Measurements from ENCODE around the gene SCAMP1. TPM values are rescaled to one million over a fixed set of nuclear protein-coding genes. Genes with fewer than 3 reads are reported as not detected.

Gene SCAMP1
- polyA plus RNA-seq, 1 donor from 2014 or later: 180 TPM

- Histone ChIP-seq H3K79me2 (replicated peaks; ENCODE audit: insufficient read depth, low read length) (no peaks in the 10 kb centered on the region), H3K36me3 (ENCODE audit: insufficient read depth, low read length) (no peaks in the 10 kb centered on the region), H4K20me1 (ENCODE audit: insufficient read depth) (no peaks in the 10 kb centered on the region), H3K27me3 (ENCODE audit: insufficient read depth, low read depth, low read length) (no peaks in the 10 kb centered on the region), H3K9me3 (ENCODE audit: low read length) (no peaks in the 10 kb centered on the region), H3K4me3 (ENCODE audit: low read length) (no peak overlapping the region), H2AFZ (ENCODE audit: low read depth, low read length) (no peak overlapping the region), H3K27ac (ENCODE audit: low read length) (no peak overlapping the region), H3K9me2 (ENCODE audit: insufficient read depth, low read length) (no peaks in the 10 kb centered on the region), H3F3A (ENCODE audit: insufficient read depth, low read length, poor library complexity, severe bottlenecking) (no peaks in the 10 kb centered on the region), H3K4me2 (ENCODE audit: low read length) (no peak overlapping the region), H3K9ac (ENCODE audit: low read length) (no peak overlapping the region)
- TF ChIP-seq EP300 (conservative IDR thresholded peaks at IDR 0.05; ENCODE audit: poor library complexity, severe bottlenecking) (no peak), SMC3 (conservative IDR thresholded peaks at IDR 0.05; ENCODE audit: poor library complexity) (no peak), TAF1 (IDR thresholded peaks at IDR 0.05; ENCODE audit: low read depth) (no peak), EZH2 (IDR thresholded peaks at IDR 0.05; ENCODE audit: borderline replicate concordance, insufficient read depth, low read length, poor library complexity, severe bottlenecking) (no peak), MXI1 (conservative IDR thresholded peaks at IDR 0.05; ENCODE audit: poor library complexity, severe bottlenecking) (no peak), CTCF (IDR thresholded peaks at IDR 0.05; ENCODE audit: poor library complexity, severe bottlenecking) (no peak), POLR2AphosphoS5 (IDR thresholded peaks at IDR 0.05) (no peak), RAD21 (conservative IDR thresholded peaks at IDR 0.05) (no peak)
- TF ChIP-seq, protein P1, sequence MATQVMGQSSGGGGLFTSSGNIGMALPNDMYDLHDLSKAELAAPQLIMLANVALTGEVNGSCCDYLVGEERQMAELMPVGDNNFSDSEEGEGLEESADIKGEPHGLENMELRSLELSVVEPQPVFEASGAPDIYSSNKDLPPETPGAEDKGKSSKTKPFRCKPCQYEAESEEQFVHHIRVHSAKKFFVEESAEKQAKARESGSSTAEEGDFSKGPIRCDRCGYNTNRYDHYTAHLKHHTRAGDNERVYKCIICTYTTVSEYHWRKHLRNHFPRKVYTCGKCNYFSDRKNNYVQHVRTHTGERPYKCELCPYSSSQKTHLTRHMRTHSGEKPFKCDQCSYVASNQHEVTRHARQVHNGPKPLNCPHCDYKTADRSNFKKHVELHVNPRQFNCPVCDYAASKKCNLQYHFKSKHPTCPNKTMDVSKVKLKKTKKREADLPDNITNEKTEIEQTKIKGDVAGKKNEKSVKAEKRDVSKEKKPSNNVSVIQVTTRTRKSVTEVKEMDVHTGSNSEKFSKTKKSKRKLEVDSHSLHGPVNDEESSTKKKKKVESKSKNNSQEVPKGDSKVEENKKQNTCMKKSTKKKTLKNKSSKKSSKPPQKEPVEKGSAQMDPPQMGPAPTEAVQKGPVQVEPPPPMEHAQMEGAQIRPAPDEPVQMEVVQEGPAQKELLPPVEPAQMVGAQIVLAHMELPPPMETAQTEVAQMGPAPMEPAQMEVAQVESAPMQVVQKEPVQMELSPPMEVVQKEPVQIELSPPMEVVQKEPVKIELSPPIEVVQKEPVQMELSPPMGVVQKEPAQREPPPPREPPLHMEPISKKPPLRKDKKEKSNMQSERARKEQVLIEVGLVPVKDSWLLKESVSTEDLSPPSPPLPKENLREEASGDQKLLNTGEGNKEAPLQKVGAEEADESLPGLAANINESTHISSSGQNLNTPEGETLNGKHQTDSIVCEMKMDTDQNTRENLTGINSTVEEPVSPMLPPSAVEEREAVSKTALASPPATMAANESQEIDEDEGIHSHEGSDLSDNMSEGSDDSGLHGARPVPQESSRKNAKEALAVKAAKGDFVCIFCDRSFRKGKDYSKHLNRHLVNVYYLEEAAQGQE (IDR thresholded peaks at IDR 0.05; ENCODE audit: borderline replicate concordance): no peak
Measured at GRCh38 chr5:78323241-78323640, 37.2 kb upstream of the SCAMP1 start.

DNA sequence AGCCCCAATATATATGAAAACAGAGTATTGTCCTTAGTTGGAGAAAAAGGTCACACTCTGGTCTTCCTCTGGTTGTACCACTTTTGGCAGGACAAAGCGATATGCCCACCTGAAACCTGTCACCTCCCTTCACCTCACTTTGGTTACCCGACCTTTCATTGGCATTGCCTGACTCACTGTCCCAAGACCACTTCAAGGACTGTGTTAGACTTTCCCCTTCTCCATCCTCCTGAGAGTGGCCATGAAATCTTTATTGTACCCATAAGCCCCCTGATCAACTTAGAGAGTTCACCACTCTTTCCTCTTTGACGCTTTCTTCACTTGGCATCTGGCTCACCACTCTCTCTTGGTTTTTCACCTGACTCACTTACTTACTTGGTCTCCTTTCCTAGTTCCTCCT lies 33.5 kb upstream of the SCAMP1 start:
- TF ChIP-seq TAF1 (IDR thresholded peaks at IDR 0.05; ENCODE audit: low read depth) (no peak), RAD21 (conservative IDR thresholded peaks at IDR 0.05) (no peak), EP300 (conservative IDR thresholded peaks at IDR 0.05; ENCODE audit: poor library complexity, severe bottlenecking) (no peak), CTCF (IDR thresholded peaks at IDR 0.05; ENCODE audit: poor library complexity, severe bottlenecking) (no peak), MXI1 (conservative IDR thresholded peaks at IDR 0.05; ENCODE audit: poor library complexity, severe bottlenecking) (no peak), EZH2 (IDR thresholded peaks at IDR 0.05; ENCODE audit: borderline replicate concordance, insufficient read depth, low read length, poor library complexity, severe bottlenecking) (no peak), POLR2AphosphoS5 (IDR thresholded peaks at IDR 0.05) (no peak)
- Histone ChIP-seq H3K9me2 (ENCODE audit: insufficient read depth, low read length) (no peaks in the 10 kb centered on the region), H3K27me3 (ENCODE audit: insufficient read depth, low read depth, low read length) (no peaks in the 10 kb centered on the region), H3K79me2 (replicated peaks; ENCODE audit: insufficient read depth, low read length) (no peaks in the 10 kb centered on the region), H3K36me3 (ENCODE audit: insufficient read depth, low read length) (no peaks in the 10 kb centered on the region), H4K20me1 (ENCODE audit: insufficient read depth) (no peaks in the 10 kb centered on the region), H2AFZ (ENCODE audit: low read depth, low read length) (no peak overlapping the region), H3K9me3 (ENCODE audit: low read length) (no peaks in the 10 kb centered on the region), H3K4me3 (ENCODE audit: low read length) (no peak overlapping the region), H3F3A (ENCODE audit: insufficient read depth, low read length, poor library complexity, severe bottlenecking) (no peaks in the 10 kb centered on the region), H3K4me2 (ENCODE audit: low read length) (no peak overlapping the region), H3K27ac (ENCODE audit: low read length) (no peak overlapping the region), H3K9ac (ENCODE audit: low read length) (no peak overlapping the region)

All from neural cell (in vitro differentiated cells).